Memory B cell (primary cell): ENCODE results near the gene NFAM1.

Experiments
- ATAC-seq: fragments of 150-1000 bp; cut with Tn5 transposase; 2 replicates; pipeline ENCODE4 v1.10.0; 2021; ENCODE audit warnings: low read depth, mild to moderate bottlenecking, moderate library complexity
- DNase-seq, 2 donors: peaks; one replicate each; pipeline ENCODE4 v3.0.0; 2022; ENCODE audit warnings: low spot score in 2 of 2
- H3K27ac Mint-ChIP-seq: one replicate; pipeline ENCODE4 v1.8.0; 2022; ENCODE audit warnings: mild to moderate bottlenecking, moderate library complexity, mixed read lengths
- H3K27me3 Mint-ChIP-seq: one replicate; pipeline ENCODE4 v1.8.0; 2022; ENCODE audit warnings: mixed read lengths
- H3K36me3 Mint-ChIP-seq: one replicate; pipeline ENCODE4 v1.8.0; 2022; ENCODE audit warnings: mild to moderate bottlenecking, mixed read lengths
- H3K4me1 Mint-ChIP-seq: one replicate; pipeline ENCODE4 v1.8.0; 2022; ENCODE audit warnings: mixed read lengths
- H3K4me3 Mint-ChIP-seq: one replicate; pipeline ENCODE4 v1.8.0; 2022; ENCODE audit warnings: mild to moderate bottlenecking, moderate library complexity, mixed read lengths
- H3K9me3 Mint-ChIP-seq: one replicate; pipeline ENCODE4 v1.8.0; 2022; ENCODE audit warnings: mixed read lengths

The NFAM1 gene

DNA sequence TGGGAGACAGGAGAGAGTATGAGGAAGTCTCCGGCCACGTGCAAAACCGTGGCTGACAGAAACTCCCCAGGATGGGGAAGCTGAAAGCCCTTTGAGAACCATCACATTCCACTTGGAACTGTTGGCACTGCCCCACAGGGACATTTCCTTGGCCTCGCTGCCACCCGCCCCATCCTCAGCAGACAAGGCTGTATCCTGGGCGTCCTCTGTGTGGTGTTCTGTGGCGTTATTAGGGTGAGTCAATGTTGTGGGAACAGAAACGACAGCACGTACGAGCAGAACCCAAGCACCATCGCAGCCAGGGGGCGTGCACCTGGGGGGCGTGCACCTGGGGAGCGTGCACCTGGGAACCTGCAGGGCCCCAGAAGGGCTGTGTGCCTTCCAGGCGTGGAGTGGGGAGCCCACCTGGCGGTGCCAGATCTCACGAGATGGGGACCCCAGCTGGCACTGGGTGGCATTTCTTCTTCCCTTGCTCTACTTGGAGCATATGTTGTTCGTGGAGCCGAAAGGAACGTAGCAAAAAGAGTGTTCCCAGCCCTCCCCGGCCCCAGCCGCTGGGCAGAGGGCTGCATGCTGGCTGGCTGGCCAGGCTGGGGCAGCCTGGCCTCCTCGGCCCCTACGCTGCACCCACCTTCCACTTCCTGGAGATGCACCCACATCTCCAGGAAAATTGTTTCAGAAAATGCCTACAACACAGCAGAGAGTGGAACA, 35.4 kb downstream of the NFAM1 start:
- Mint-ChIP-seq H3K36me3 (peaks cover 7% of the 10 kb centered on the region), H3K4me1 (peaks cover 36% of the 10 kb centered on the region), H3K9me3 (no peaks in the 10 kb centered on the region), H3K27ac (peak overlapping the region; percentile 96), H3K27me3 (peaks cover 3% of the 10 kb centered on the region), H3K4me3 (peak overlapping the region; percentile 91)
- DNase-seq (peak; percentile 64 to 66), ATAC-seq (peak; percentile 63)

DNA sequence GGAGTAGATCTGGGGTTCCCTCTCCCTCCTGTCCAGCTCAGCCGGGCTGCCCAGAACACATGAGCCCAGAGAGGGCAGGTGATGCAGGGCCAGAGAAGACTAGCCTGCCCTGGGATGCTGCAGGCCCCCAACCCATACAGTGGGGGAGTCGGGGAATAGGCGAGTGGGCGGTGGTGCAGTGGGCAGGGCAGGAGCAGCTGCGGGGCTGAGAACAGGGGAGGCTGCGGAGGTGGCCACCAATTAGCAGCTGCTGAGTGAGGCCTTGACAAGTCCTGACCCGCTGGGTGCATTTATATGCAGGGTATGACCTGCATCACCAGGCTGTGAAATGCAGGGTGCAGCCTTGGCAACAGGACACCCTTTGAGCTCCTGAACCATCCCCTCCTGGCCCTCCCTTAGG, 43.1 kb downstream of the NFAM1 start:
- Mint-ChIP-seq H3K27me3 (peaks cover 10% of the 10 kb centered on the region), H3K4me3 (no peak overlapping the region), H3K4me1 (peaks cover 15% of the 10 kb centered on the region), H3K27ac (no peak overlapping the region), H3K36me3 (no peaks in the 10 kb centered on the region), H3K9me3 (no peaks in the 10 kb centered on the region)
- ATAC-seq, result no peak
- no peak for DNase-seq

DNA sequence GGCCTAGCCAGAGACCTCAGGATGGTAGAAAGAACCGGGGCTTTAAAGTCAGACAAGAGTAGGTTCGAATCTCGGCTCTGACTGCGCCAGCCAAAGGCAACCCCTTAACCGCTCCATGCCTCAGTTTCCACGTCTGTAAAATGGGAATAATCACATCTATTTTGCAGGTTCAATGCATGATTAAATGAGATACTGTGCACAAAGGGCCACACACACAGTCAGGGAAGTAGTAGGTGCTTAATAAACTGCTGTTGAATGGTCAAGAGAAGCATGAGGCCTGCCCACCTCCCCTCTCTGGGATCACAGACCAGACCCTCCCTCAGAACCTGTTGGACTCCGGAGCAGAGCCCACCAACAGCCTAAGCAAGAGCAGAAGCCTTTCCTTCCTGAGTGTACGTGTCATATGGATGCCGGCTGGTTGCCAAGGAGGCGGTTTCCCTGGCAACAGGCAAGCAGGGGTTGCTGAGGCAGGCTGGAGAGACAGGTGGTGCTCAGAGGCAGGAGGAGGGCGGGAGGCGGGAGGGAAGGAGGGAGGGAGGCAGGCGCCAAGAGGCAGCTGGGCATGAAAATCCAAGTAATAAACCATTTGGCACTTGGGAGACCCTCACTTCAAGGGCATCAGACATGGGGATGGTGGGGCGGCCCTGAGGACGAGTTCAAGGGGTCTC, 43.9 kb downstream of the NFAM1 start:
- no peak for DNase-seq
- Mint-ChIP-seq H3K27ac (no peak overlapping the region), H3K4me3 (no peak overlapping the region), H3K9me3 (no peaks in the 10 kb centered on the region), H3K36me3 (no peaks in the 10 kb centered on the region), H3K27me3 (peaks cover 13% of the 10 kb centered on the region), H3K4me1 (peaks cover 17% of the 10 kb centered on the region)
- ATAC-seq, result no peak

DNA sequence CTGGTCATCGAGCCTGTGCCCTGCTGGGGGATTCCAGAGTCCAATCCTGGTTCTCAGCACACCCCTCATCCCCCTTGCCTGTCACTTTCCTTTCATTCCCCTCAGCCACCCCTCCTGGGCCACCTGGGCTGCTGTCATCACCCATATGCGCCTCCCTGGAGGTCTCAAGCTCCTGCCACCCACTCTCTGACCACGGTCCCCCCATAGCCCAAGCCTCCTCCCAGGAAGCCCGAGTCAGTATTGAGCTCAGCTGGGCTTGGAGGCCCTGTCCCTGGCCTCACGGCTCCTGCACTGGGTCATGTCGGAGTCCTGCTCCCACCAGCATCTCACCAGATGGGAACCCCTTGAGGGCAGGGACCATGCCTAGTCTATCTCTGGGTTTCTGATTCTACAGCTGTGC, 44.6 kb downstream of the NFAM1 start:
- DNase-seq (no peak), ATAC-seq (no peak)
- peaks cover 15% of the 10 kb centered on the region for H3K27me3 Mint-ChIP-seq
- peaks cover 19% of the 10 kb centered on the region for H3K4me1 Mint-ChIP-seq
- H3K27ac Mint-ChIP-seq, result no peak overlapping the region
- H3K9me3 Mint-ChIP-seq, result no peaks in the 10 kb centered on the region
- no peaks in the 10 kb centered on the region for H3K36me3 Mint-ChIP-seq
- H3K4me3 Mint-ChIP-seq, result no peak overlapping the region

DNA sequence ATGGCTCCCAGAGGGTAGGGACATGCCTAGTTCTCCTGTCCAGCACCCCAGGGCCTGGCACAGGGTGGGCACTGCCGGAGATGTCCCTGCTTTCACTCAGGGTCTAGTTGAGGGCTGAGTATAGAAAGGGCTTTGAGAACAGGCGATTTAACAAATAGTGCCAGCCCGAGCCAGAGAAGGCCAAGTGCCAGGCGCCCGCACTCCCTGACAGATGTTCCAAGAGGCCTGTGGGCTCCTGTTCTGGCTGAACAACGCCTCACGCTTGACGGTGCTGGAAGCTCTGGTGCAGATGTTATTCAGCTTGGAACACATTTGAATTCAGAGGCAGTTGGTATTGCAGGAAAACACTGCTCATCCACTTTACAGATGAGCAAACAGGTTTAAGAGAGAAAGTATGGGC, 46.5 kb downstream of the NFAM1 start:
- H3K4me1 Mint-ChIP-seq, result peaks cover 18% of the 10 kb centered on the region
- no peak overlapping the region for H3K27ac Mint-ChIP-seq
- H3K36me3 Mint-ChIP-seq, result no peaks in the 10 kb centered on the region

DNA sequence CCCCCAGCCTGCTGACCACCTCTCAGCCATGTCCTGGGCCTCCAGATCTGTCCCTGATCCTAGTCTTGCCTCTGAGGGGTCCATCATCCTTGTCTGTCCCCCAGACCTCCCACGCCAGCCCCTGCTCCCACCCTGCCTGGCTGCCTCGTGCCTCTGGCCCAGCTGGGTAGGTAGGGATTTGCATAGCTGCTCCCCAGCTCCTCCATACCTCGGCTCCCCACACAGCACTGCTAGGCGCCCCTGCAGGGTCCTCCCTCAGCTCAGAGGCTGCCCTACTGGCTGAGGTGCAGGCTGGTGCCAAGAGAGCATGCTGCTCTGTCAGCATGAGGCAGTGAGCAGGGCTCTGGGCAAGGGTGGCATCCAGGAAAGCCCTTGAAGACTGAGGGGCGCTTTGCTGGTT, 47.7 kb downstream of the NFAM1 start:
- peaks cover 15% of the 10 kb centered on the region for H3K4me1 Mint-ChIP-seq
- no peaks in the 10 kb centered on the region for H3K9me3 Mint-ChIP-seq
- ATAC-seq (no peak), DNase-seq (no peak)
- H3K36me3 Mint-ChIP-seq, result no peaks in the 10 kb centered on the region
- H3K4me3 Mint-ChIP-seq, result no peak overlapping the region
- no peak overlapping the region for H3K27ac Mint-ChIP-seq
- H3K27me3 Mint-ChIP-seq, result peaks cover 9% of the 10 kb centered on the region

More for the DNA sequence above, 46.5 kb downstream of the NFAM1 start:
- Mint-ChIP-seq H3K9me3 (no peaks in the 10 kb centered on the region), H3K4me3 (no peak overlapping the region), H3K27me3 (peaks cover 11% of the 10 kb centered on the region)
- ATAC-seq, result no peak
- DNase-seq, result no peak

DNA sequence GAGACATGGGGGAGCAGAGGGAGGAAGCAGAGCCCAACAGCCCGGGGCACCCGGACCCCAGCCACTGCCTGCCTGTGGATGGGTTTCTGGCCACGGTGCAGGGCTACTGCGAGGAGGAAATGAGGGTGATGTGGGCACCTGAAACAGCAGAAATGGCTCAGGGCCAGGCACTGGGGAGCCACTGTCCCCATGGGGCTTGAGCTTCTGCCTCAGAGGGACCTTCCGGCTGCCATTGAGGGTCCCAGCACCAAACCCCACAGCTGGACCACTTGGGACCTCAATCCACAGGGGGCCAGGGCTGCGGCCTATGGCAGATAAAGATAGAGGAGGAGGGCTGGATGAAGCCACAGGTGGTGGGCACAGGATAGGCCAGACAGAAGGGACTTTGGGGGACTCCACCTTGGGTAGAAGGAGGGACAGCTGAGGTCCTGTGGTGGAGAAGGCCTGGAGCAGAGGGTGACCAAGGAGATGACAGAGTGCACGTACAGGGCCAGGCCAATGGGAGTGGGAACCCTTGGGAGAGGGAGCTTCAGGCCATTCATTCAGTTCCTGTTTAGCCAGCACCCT, 48.3 kb downstream of the NFAM1 start:
- Mint-ChIP-seq H3K4me1 (peaks cover 15% of the 10 kb centered on the region), H3K36me3 (no peaks in the 10 kb centered on the region), H3K27me3 (peaks cover 9% of the 10 kb centered on the region), H3K27ac (no peak overlapping the region), H3K9me3 (no peaks in the 10 kb centered on the region), H3K4me3 (no peak overlapping the region)
- no peak for ATAC-seq
- DNase-seq, result no peak

DNA sequence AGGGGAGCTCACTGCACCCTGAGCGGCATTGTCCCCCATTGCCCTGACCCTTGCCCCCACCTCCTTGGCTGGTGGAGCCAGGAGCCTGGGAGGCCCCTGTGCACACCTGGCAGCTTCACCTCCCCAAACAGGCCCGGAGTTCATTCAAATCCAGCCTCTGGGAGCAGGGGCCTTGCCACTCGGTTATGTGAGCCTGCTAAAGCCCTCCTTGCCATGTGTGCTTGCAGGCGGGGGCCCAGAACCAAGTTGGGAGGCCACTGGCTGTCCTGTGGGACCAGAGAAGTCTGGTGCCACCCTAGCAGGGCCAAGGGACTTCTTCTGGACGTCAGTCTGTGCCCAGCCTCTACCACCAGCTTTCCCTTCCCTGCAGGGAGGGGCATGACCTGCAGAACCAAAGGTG, 48.9 kb downstream of the NFAM1 start:
- no peak overlapping the region for H3K4me3 Mint-ChIP-seq

DNA sequence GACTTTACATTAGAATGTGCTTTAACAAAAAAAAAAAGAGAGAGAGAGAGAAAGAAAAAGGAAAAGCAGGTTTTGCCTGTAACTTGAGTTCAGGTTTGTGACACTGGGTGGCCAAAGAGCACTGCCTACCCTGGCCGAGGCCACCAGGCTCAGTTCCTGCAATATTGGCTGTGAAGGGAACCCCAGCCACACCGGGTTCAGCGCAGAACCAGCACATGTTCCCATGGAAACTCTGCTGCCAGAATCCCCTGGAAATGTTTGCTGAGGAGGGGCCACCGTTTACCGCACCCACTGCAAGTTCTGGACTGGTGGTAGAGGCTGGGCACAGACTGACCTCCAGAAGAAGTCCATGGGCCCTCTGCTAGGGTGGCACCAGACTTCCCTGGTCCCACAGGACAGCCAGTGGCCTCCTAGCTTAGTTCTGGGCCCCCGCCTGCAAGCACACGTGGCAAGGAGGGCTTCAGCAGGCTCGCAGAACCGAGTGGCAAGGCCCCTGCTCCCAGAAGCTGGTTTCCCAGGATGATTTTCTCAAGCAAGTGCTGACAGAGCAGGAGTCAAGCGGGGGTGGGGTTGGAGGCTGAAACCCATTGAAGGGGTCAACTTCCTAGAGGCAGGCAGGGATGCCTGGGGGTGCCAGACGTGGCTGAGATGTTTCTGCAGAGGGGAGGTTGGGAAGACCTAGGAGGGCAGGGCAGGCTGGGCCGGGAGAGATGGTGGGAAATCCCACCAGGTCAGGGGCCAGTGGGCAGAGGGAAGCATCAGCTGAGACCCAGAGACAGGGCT, 51.2 kb downstream of the NFAM1 start:
- ATAC-seq (no peak), DNase-seq (no peak)
- Mint-ChIP-seq H3K9me3 (no peaks in the 10 kb centered on the region), H3K36me3 (no peaks in the 10 kb centered on the region), H3K4me1 (peaks cover 16% of the 10 kb centered on the region), H3K27me3 (peaks cover 15% of the 10 kb centered on the region), H3K4me3 (no peak overlapping the region), H3K27ac (no peak overlapping the region)

More for the DNA sequence above, 48.9 kb downstream of the NFAM1 start:
- H3K27me3 Mint-ChIP-seq, result peaks cover 9% of the 10 kb centered on the region
- H3K9me3 Mint-ChIP-seq, result no peaks in the 10 kb centered on the region
- no peak for DNase-seq
- no peak overlapping the region for H3K27ac Mint-ChIP-seq
- no peak for ATAC-seq
- H3K36me3 Mint-ChIP-seq, result no peaks in the 10 kb centered on the region
- H3K4me1 Mint-ChIP-seq, result peaks cover 15% of the 10 kb centered on the region

DNA sequence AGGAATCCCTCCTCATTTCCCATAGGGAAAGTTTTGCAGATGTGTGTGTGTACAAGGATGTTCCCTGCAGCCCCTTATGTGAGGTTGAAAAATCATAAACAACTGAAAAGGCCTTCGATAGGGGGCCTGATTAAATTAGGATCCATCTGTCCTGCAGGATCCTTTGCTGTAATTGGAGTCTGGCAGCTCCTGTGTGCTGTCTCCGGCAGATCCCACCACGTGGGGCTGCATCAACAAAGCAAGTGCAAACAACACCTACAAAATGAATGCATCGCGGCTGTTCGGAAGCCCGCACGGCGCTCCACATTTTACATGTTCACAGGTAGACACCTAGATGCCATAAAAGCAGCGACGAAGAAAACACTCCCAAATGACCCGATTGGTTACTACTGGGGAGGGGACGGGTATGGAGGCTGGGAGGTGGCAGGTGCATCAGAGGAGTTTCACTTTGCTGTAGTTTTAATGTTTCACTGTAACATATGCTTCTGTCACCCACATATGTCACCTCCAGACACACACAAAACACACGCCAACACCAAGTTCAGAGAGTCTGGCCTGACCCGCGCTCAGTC, 52.2 kb downstream of the NFAM1 start:
- H3K4me3 Mint-ChIP-seq, result no peak overlapping the region
- DNase-seq (no peak), ATAC-seq (no peak)
- H3K27me3 Mint-ChIP-seq, result peaks cover 16% of the 10 kb centered on the region
- no peak overlapping the region for H3K27ac Mint-ChIP-seq
- H3K4me1 Mint-ChIP-seq, result peaks cover 18% of the 10 kb centered on the region
- H3K36me3 Mint-ChIP-seq, result no peaks in the 10 kb centered on the region
- no peaks in the 10 kb centered on the region for H3K9me3 Mint-ChIP-seq

DNA sequence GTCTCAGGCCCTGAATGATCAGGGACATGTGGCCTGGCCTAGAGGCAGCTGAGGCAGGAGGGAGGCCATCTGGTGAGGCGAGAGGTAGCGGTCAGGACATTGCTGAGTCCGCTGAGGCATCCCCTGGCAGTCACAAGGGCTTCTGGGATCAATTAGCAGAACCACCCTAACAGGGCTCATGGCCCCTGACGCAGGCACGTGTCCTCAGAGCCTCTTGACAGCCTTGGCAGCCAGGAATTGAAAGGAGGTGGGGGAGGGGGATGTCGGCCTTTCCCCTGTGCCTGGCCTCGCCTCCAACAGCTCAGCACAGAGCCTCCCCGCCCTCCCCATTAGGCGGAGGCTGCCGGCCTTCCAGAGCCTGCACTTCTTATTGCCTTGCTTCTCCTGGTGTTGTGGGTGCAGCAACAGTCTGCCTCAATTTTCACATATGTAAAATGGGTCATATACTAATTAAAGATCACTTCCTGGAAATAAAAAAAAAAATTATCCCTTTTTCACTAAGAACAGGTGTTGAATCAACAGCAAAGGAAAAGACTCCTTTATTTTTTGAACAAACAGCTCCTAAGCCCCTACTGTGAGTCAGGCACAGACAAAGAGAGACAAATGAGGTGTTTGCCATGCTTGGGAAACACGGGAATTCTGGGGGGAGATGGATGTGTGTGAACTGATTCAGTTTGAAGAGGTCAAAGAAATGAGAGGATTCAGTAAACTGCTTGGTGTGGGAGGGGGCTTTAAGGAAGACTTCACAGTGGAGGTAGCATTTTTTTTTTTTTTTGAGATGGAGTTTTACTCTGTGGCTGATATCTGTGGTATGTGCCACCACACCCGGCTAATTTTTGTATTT, 55.3 kb downstream of the NFAM1 start:
- DNase-seq (no peak), ATAC-seq (no peak)
- Mint-ChIP-seq H3K27ac (no peak overlapping the region), H3K9me3 (no peaks in the 10 kb centered on the region), H3K4me1 (peaks cover 8% of the 10 kb centered on the region), H3K36me3 (no peaks in the 10 kb centered on the region), H3K4me3 (no peak overlapping the region), H3K27me3 (peaks cover 8% of the 10 kb centered on the region)

DNA sequence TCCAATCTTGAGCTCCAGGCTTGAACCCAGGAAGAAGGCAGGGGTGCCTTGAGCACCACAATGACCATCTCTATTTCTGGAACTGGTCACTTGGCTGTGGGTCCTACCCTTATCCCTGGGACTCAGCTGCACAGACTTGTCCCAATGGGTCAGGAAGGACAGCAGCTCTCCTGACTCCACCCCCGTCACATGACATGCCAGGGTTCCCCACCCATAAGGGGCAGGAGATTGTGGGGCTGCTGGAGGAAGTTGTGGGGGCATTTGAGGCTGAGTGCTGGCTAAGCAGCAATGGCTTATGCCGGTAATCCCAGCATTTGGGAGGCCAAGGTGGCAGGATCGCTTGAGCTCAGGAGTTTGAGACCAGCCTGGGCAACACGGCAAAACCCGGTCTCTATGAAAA, 56.2 kb downstream of the NFAM1 start:
- Mint-ChIP-seq H3K4me3 (no peak overlapping the region), H3K27ac (no peak overlapping the region), H3K9me3 (no peaks in the 10 kb centered on the region), H3K27me3 (peaks cover 8% of the 10 kb centered on the region), H3K4me1 (peaks cover 6% of the 10 kb centered on the region), H3K36me3 (no peaks in the 10 kb centered on the region)
- no peak for ATAC-seq
- no peak for DNase-seq

DNA sequence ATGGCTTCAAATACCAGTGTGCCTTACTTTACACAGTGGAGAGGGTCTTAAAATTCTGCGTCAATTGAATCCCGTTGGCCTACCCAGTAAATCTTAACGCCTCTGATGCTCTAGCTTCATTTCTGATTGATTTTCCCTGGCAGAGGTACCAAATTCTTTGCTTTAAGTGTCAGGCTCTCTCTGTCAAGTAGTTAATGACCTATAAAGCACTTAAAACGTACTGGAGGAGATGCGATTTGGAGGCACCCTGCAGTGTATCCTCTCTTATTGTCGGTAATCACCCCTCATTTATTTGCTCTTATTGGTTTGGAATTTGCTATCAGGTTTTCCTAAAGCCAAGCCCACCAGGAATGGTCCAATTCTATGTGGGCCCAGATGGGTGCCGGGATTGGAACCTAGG, 59.2 kb downstream of the NFAM1 start:
- no peak overlapping the region for H3K27ac Mint-ChIP-seq
- H3K27me3 Mint-ChIP-seq, result peaks cover 10% of the 10 kb centered on the region
- H3K9me3 Mint-ChIP-seq, result no peaks in the 10 kb centered on the region
- ATAC-seq, result no peak
- no peak for DNase-seq
- H3K4me1 Mint-ChIP-seq, result peaks cover 12% of the 10 kb centered on the region
- no peaks in the 10 kb centered on the region for H3K36me3 Mint-ChIP-seq
- no peak overlapping the region for H3K4me3 Mint-ChIP-seq
